Ramos (cell line): ENCODE data around the gene NOP10.

Experiments used
- in situ Hi-C: fragments of 300-500 bp; cut with MboI; formaldehyde crosslinking; loops from one replicate; pipeline ENCODE4 v1.14.3; 2022; ENCODE audit warnings: low sequenced_read_pairs; ENCODE audit not compliant: unreplicated experiment

Gene NOP10

DNA sequence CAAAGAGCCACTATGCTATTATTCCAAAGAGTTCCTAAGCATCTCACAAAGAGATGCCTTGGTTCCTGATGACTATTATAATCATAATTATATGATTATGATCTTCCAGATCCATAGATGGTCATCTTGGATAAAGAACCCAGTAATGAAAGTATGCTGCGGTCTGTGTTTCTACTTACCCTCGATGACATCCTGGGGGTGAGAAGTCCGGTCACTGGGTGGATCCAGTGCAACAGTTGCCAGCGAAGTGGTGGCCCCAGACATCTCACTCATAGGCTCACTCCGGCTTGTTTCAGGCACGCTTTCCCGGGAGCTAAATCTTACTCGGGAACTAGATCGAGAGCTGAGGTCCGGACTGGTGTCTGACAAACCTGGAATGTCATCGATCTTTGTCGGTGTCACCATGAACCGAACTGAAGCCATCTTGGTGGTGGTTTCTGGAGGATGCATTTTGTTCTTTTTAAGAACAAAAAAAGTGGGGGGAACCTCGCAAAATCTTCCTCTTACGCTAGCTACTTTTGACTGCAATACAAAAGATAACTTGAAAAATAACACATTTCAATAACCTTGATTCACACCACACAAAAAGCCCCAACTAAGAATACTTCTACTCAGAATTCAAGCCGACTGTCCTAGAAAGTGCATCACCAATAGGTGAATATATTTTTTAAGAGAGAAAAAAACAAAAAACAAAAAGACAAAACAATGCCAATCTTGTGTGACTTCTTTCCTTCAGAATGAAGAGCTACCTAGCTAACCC lies 6.5 kb downstream of the NOP10 start:
- in situ Hi-C loops = no loop called here

DNA sequence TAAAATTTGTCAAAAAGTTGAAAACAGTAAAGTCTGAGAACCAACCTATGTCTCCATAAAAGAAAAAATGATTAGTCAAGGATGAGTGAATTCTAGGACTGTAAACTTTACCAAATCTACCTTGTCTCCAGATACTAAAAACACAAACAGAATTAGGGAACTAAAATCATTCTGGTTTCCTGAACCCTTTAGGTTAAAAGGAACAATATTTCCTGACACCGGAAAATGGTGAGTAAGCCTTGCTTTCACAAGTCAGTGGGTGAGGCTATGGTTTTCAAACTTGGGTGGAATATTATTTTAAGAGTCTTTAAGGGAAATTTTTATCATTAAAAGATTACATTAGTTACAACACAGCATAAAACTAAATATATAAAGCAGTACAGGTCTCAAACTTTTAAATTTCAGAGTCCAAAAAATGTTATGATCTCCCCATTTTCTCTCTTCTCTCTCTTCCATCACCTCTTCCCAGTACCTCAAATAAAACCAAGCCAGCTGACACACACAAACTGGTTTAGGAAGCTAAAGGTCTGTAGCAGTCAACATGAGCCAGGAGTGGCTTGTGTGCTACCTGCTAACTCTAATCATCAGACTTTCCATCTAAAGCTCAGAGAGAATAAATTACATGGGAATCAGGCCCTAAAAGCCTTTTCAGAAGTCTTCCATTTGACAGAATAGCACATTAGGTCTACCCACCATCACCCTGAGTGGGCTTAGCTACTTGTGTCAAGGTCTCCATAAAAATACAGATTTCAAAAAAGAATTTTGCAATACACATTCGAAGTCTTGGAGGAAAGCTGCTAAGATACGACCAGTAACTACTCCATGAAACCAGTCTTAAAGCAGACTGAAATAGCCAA lies 7.5 kb downstream of the NOP10 start:
- in situ Hi-C loops = no loop called here

DNA sequence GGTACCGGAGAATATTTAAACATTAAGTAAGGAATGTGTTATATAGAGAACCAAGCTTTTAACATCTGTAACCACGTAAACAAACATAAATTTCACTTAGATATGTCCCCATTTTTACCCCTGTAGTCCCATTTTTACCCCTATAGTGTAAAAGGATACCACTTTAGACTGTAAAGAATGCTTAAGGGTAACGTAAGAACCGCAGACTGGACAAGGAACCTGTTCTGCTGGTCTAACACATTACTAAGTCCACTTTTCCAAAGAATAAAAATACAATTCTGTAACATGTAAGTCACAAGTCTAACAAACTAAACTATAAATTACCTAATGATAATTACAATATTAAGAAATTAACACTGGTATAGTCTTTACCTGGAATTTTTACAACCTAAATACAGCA lies 8.3 kb downstream of the NOP10 start:
- in situ Hi-C loops = no loop called here

DNA sequence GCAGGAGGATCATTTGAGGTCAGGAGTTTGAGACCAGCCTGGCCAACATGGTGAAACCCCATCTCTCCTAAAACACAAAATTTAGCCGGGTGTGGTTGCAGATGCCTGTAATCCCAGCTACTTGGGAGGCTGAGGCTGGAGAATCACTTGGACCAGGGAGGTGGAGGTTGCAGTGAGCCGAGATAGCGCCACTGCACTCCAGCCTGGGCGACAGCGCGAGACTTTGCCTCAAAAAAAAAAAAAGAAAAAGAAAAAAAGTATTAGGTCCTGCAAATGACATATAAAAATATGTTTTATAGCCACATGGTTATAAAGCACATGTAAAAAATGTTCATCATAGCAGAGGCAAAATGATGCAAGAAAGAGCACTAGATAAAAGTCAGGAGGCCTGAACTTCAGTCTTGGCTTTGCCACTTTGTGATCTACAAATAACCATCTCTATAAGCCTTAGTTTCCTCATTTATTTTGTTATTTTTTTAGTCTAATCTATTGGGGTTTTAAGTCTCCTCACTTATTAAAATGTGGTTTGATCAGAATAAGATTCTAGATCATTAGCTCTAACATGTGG lies 10.3 kb downstream of the NOP10 start:
- in situ Hi-C loops = no loop called here

DNA sequence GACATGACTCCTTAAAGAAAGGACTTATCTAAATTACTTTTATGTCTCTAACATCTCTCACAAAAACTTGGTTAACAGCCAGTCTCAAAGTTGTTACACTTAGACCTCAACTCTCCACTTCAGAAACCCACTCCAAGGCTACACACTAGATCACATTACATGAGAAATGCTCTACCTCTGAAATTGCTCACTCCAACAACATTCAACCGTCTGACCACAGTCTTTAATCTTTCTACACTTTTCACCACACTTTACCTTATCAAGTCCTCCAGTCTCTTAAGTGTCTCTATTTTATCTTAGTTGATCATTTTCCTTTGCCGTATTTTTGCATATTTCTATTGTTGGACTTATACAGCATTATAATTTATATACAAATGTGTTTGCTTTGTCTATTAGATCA lies 11.1 kb downstream of the NOP10 start:
- in situ Hi-C loops = no loop called here

DNA sequence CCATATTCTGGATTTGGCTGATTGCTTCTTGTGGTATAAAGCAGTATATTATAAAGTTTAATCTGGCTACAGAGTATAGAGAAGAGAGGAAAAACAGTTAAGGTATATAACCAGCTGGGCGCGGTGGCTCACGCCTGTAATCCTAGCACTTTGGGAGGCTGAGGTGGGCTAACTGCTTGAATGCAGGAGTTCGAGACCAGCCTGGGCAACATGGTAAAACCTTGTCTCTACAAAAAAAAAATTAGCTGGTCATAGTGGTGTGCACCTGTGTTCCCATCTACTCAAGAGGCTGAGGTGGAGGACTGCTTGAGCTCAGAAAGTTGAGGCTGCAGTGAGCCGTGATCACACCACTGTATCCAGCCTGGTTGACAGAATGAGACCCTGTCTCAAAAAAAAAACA lies 12.7 kb downstream of the NOP10 start:
- in situ Hi-C loops = no loop called here

DNA sequence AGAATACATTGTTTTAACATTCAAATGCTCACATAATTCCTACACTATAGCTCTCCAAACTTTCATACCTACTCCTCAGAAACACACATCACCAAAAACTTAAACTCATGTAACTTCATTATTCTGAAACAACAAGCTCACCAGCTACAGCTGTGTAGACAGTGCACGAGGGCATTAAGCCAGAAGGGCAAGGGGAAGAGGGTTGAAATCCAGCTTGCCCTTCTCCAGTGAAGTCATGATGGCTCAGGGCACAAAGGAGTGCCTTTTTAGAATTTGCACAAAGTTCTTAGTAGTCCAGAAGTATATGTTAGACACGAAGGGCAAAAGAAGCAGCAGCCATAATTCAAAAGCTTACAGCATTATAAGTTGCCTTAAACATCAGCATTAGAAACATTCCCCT lies 13.9 kb downstream of the NOP10 start:
- in situ Hi-C loops = no loop called here

DNA sequence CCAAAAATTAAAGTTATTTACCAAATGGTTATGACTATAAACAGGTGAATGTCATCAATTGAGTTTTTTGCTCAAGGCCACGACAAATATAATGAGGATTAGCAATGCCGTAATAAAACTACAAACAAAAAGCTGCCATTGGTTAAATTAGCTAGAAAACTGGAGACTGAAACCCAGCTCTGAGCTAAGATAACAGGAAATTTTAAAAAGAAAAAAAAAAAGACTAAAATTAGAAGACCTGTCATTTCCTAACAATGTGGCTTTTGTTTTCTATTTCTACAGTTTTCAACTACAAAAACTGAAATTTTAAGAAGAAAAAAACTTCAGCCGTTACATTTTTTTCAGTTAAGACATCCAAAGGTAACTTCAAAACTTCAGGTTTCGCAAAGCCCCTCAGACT lies 15.0 kb downstream of the NOP10 start:
- in situ Hi-C loops = no loop called here

DNA sequence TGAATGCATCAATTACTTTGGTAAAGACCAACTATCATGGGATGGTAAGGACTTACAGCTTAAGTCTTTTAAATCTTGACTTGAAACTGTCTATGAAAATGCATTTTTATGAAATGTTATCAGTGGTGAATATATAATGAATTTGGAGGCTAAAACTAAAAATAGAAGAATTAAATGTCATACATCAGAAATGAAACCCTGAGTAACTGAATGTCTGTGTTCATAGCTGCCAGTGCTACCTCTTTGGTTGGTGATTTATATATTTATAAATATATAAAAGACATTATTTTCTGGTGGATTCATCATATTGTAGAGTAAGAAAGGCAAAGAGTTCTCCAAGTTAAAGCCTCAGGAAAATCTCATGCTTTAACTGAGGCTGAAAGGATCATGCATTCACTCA lies 17.6 kb downstream of the NOP10 start:
- in situ Hi-C loops = no loop called here

DNA sequence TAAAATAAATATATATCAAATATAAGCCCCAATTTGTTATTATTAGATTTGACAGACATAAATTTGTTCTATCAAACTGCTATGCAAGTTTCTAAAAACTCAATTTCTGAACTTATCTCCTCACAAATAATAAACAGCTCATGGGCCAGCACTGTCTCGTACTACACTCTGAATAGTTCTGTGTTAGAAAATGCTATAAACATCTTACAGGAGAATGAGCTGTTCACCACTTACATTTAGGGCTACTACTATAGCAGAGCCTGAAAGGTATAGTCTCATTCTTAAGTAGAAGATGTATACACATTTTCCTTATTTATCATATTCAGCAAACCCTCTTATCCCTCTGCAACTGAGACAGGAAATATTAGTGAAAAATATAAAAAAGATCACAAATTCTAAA lies 18.0 kb downstream of the NOP10 start:
- in situ Hi-C loops = no loop called here

DNA sequence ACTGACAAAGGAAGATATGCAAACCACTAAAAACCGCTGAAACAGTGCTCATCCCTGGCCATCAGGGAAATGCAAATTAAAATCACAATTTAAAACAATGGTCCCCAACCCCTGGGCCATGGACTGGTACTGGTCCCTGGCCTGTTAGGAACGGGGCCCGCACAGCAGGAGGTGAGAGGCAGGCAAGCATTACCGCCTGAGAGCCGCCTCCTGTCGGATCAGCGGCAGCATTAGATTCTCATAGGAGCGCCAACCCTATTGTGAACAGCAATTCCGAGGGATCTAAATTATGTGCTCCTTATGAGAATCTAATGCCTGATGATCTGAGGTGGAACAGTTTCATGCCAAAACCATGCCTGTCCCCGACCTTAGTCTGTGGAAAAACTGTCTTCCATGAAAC lies 19.7 kb downstream of the NOP10 start:
- in situ Hi-C loops = no loop called here

DNA sequence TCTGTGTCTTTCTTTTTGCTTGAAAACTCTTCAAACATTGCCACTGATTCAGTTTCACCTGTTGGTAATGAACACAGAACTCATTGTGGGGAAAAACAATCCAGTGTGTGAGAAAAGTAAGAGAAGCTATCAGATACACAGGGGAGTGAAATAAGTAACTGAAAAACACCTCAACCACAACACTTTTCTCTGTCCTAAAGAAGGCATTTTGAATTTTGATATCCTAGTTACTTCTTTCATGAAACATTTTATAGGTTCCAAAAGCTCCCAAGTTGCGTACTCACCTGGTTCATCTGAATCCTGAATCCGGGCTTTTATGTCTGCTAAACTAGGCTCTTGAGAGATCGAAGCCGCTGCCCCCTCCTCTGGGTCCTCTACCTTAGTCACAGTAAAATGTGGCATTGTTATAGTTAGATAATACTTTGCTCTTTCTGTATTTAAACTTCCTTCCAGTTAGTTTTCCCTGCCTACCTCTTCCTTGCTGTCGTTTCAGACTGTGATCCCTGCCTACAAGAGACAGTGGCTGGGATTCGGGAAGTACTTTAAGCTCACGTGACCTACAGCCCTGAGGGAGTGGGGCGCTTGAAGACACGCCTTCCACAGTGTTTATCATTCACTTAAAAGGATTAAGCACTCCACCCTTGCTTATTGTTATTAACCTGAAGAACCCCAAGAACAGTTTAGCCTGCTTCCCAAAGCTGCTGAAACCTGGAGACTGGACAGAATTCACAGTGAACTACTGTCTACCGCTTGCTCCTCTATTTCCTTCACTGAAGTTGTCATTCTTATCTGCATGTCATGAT lies 24.5 kb downstream of the NOP10 start:
- in situ Hi-C loops = no loop called here

DNA sequence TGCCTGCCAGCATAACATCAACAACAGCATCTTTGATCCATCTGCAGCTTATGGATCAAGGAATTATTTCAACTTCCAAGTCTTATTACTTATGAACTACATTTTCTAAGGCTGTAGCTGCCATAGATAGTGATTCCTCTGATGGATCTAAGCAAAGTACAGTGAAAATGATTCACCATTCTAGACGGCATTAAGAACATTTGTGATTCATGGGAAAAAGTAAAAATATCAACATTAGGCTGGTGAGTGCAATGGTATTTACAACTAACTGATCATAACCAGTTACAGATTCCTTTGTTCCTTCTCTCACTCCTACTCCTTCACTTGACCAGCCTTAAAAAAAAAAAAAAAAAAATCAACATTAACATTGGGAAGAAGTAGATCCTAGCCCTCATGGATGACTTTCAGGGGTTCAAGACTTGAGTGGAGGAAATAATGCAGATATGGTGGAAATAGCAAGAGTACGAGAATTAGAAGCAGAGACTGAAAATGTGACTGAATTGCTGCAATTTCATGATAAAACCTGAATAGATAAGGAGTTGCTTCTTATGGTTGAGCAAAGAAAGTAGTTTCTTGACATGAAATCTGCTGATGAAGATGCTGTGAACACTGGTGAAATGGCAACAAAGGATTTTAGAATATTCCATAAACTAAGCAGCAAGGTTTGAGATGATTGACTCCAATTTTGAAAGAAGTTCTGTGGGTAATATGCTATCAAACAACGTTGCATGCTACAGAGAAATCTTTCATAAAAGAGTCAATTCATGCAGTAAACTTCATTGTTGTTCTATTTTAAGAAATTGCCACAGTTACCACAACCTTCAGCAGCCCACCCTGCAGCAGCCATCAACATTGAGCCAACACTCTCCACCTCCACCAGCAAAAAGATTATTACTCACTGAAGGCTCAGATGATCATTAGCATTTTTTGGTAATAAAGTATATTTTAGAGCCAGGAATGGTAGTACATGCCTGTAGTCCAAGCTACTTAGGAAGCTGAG lies 28.1 kb downstream of the NOP10 start:
- in situ Hi-C loops = no loop called here

DNA sequence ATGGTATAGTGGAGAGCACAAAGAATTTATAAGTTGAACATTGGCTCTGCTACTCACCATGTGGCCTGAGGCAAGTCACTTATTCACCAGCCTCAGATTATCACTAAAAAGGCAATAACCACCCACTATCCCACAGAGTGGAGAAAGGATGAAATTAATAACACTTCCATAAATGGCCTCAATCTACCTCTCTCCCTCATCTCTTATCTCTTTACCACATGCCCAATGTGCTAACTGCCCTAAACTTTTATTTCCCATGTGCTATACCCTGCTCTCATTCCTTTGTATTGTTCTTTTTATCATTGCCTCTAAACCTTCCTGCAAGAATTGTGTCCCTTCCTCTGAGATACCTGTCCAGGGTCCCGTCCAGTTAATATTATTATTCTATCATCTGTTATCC lies 31.4 kb downstream of the NOP10 start:
- in situ Hi-C loops = no loop called here

DNA sequence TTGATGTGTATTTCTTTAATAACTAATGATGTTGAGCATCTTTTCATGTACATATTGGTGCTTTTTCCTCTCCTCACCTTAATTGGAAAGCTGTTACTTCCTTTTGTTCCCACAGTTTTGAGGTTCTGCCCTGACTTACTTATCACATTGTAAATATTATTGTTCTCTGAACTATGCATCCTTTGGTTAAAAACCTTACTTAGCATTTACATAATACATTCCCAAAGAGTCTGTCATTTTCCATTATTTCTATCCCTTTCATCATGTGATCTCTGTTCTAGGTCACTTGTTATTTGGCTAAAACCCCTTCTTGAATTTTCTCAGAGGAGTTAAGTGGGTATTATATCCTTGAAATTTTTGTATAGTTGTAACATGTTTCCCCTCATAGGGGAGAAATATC lies 38.3 kb downstream of the NOP10 start:
- in situ Hi-C loops = no loop called here

DNA sequence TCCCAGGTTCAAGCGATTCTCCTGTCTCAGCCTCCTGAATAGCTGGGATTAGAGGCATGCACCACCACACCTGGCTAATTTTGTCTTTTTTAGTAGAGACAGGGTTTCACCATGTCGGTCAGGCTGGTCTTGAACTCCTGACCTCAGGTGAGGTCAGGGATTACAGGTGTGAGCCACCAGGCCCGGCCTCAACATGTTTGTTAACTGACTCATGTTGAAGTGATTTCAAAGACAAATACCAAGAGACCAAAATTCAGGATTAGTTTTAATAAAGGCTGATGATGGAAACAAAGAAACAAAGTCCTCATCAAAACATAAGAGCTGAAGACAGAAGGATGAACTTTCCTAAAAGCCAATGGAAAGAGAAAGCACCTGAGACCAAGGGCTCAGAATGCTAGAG lies 41.9 kb downstream of the NOP10 start:
- in situ Hi-C loops = no loop called here

DNA sequence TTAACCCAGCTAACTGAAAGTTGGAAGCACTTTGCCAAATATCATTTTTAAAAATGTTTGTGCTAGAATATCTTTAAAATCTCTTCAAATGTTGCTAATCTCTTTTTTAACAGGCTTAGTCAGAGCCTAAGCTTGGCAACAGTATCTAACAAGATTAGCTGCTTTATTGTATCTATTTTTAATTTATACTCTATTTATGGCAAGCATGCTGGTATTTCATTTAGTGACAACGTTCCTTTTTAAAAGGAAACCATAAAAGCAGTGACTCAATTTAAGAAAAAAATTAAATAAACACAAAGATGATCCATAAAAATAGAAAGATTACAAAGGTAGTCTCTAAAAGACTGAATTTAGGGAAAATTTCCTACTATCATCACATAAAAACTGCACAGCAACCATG lies 45.9 kb downstream of the NOP10 start:
- in situ Hi-C loops = no loop called here

DNA sequence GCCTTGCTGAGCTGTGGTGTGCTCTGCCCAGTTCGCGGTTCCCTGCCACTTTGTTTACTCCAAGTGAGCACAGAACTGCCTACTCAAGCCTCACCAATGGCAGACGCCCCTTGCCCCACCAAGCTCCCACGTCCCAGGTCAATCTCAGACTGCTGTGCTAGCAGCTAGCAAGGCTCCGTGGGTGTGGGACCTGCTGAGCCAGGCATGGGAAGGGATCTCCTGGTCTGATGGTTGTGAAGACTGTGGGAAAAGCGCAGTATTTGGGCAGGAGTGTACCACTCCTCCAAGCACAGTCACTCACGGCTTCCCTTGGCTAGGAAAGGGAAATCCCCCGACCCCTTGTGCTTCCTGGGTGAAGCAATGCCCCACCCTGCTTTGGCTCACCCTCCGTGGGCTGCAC lies 50.3 kb downstream of the NOP10 start:
- in situ Hi-C loops = no loop called here
